Measurements from ENCODE around the gene GPR149. TPM values are rescaled to one million over a fixed set of nuclear protein-coding genes. Genes with fewer than 3 reads are reported as not detected.

Gene GPR149
- total RNA-seq (2013) = not detected
- polyA plus RNA-seq = not detected
- not detected in 2 replicates for polyA minus RNA-seq
- total RNA-seq = 0 to 1.4 (median 0) reads per million in 11 experiments

GRCh38 chr3:154430014-154430413 lies at the start of gene GPR149:
TSS of gene GPR149 (minus strand) at chr3:154430190. CDS start at chr3:154429615, 575 bp downstream.
- Histone ChIP-seq H3K4me1 (ENCODE audit: control insufficient read depth in 1 of 2, insufficient read depth in 2 of 2, low read length in 2 of 2) (peaks cover 15 to 17% of the 10 kb centered on the region in 2 donors), H3K79me2 (ENCODE audit: insufficient read depth, low read length) (no peaks in the 10 kb centered on the region), H3K9me3 (replicated peaks in 1 of 2; ENCODE audit: control insufficient read depth in 1 of 2, insufficient read depth in 1 of 2, low read length in 2 of 2) (no peaks in the 10 kb centered on the region), H3K36me3 (replicated peaks in 1 of 2; ENCODE audit: control insufficient read depth in 1 of 2, insufficient read depth in 2 of 2, low read length in 2 of 2) (no peaks in the 10 kb centered on the region), H3K4me2 (replicated peaks; ENCODE audit: extremely low read depth, low read length, poor library complexity, severe bottlenecking) (peak within 1 kb of the TSS; percentile 81), H4K20me1 (ENCODE audit: insufficient read depth, low read length) (no peaks in the 10 kb centered on the region), H3K9ac (ENCODE audit: insufficient read depth, low read length, poor library complexity, severe bottlenecking) (no peak within 1 kb of the TSS), H3K27ac (ENCODE audit: low read depth in 1 of 2, low read length in 2 of 2) (no peak within 1 kb of the TSS), H2AFZ (ENCODE audit: insufficient read depth, low read depth, low read length, poor library complexity, severe bottlenecking) (peak within 1 kb of the TSS; percentile 66), H3K27me3 (ENCODE audit: control insufficient read depth in 2 of 2, insufficient read depth in 2 of 2, low read length in 2 of 2) (peaks cover 43 to 70% of the 10 kb centered on the region in 2 donors), H3K4me3 (replicated peaks in 1 of 3; ENCODE audit: low read depth in 2 of 3, low read length in 3 of 3) (peak within 1 kb of the TSS; percentile 35 to 74 (median 36))
- Mint-ChIP-seq H3K4me3 (peak within 1 kb of the TSS; percentile 81 to 96), H3K27ac (no peak within 1 kb of the TSS), H3K9me3 (peaks cover 0 to 14% (median 7%) of the 10 kb centered on the region in 7 donors), H3K4me1 (peaks cover 23% of the 10 kb centered on the region), H3K27me3 (ENCODE audit: low read depth in 3 of 3) (peaks cover 42 to 53% (median 46%) of the 10 kb centered on the region in 3 donors), H3K36me3 (peaks cover 0 to 4% of the 10 kb centered on the region in 2 donors)
- DNase-seq = no peak
- intact Hi-C loops (cut with micrococcal nuclease) = no loop called here
- WGBS (ENCODE audit: insufficient coverage) = 27% methylated on average over 3 of the region's 7 CpGs
- no peak for TF ChIP-seq CTCF (IDR thresholded peaks at IDR 0.05)

- H3K27ac ChIP-seq (ENCODE audit: low read depth in 1 of 2, low read length in 2 of 2) = no peak overlapping the region
- peaks cover 3 to 7% of the 10 kb centered on the region in 2 donors for H3K9me3 ChIP-seq (replicated peaks in 1 of 2; ENCODE audit: control insufficient read depth in 1 of 2, insufficient read depth in 1 of 2, low read length in 2 of 2)
- H3K9ac ChIP-seq (ENCODE audit: insufficient read depth, low read length, poor library complexity, severe bottlenecking) = no peak overlapping the region
- no peak overlapping the region for H2AFZ ChIP-seq (ENCODE audit: insufficient read depth, low read depth, low read length, poor library complexity, severe bottlenecking)
- H3K27me3 ChIP-seq (ENCODE audit: control insufficient read depth in 2 of 2, insufficient read depth in 2 of 2, low read length in 2 of 2) = no peaks in the 10 kb centered on the region
- no peak for DNase-seq
- intact Hi-C loops (cut with micrococcal nuclease) = no loop called here
- H3K4me1 Mint-ChIP-seq = no peaks in the 10 kb centered on the region
- no peaks in the 10 kb centered on the region for H3K36me3 Mint-ChIP-seq
- no peaks in the 10 kb centered on the region for H3K79me2 ChIP-seq (ENCODE audit: insufficient read depth, low read length)
- H3K36me3 ChIP-seq (replicated peaks in 1 of 2; ENCODE audit: control insufficient read depth in 1 of 2, insufficient read depth in 2 of 2, low read length in 2 of 2) = no peaks in the 10 kb centered on the region
- H3K4me1 ChIP-seq (ENCODE audit: control insufficient read depth in 1 of 2, insufficient read depth in 2 of 2, low read length in 2 of 2) = no peaks in the 10 kb centered on the region
- H3K4me2 ChIP-seq (replicated peaks; ENCODE audit: extremely low read depth, low read length, poor library complexity, severe bottlenecking) = no peak overlapping the region
- no peak overlapping the region for H3K4me3 ChIP-seq (replicated peaks in 1 of 3; ENCODE audit: low read depth in 2 of 3, low read length in 3 of 3)
- no peaks in the 10 kb centered on the region for H4K20me1 ChIP-seq (ENCODE audit: insufficient read depth, low read length)
- no peak for TF ChIP-seq CTCF (IDR thresholded peaks at IDR 0.05)
- H3K9me3 Mint-ChIP-seq = peaks cover 2 to 23% (median 9%) of the 10 kb centered on the region in 7 donors
- H3K27me3 Mint-ChIP-seq (ENCODE audit: low read depth in 3 of 3) = no peaks in the 10 kb centered on the region
- H3K27ac Mint-ChIP-seq = no peak overlapping the region
- H3K4me3 Mint-ChIP-seq = no peak overlapping the region
Measured at GRCh38 chr3:154473769-154474168, 43.8 kb upstream of the GPR149 start.

All from CD14-positive monocyte (primary cell).